K562 (cell line): Measurements from ENCODE around the gene CFAP92. TPM values are rescaled to one million over a fixed set of nuclear protein-coding genes. Genes with fewer than 3 reads are reported as not detected.

Experiments
- ATAC-seq: fragments of 200-7000 bp; cut with Tn5 transposase; 3 replicates; pipeline ENCODE4 v1.9.1; 2020; ENCODE audit warnings: moderate library complexity
- BruUV-seq: library from RNA; stranded (reverse); fragments of 400-500 nt; replicated peaks from 2 replicates; lab custom pipeline; 2021; lab: Mats Ljungman, UMichigan
- CTCF ChIA-PET: fragments of 300-600 bp; formaldehyde crosslinking; extraction: SDS; loops from one replicate; lab custom pipeline; 2021; ENCODE audit warnings: low intra/inter-chr PET ratio; lab: Yijun Ruan, JAX
- POLR2A ChIA-PET: fragments of 300-600, 350-650 bp; sonication (Branson Sonifier 250); formaldehyde crosslinking; extraction: SDS; loops from one replicate; lab custom pipeline; 2021; ENCODE audit warnings: antibody characterized with exemption, inconsistent platforms; lab: Yijun Ruan, JAX
- DNase-seq, 4 experiments: peaks; one replicate each; pipeline versions ENCODE4 v3.0.0 to v3.0.0-alpha.2; 2011 to 2018; ENCODE audit warnings: low spot score in 3 of 4, mixed read lengths in 3 of 4; ENCODE audit errors: extremely low read depth in 1 of 4
- FAIRE-seq: peaks from 2 replicates; lab custom pipeline; 2011; peaks lifted over from hg19 to GRCh38; lab: Jason Lieb, UNC
- H2AFZ ChIP-seq: 2 replicates; pipeline ENCODE4 v1.6.0; 2011; ENCODE audit warnings: low read depth, low read length, control low read depth, inconsistent platforms
- H3K27ac ChIP-seq: fragments of 200-600 bp; 3 replicates; pipeline ENCODE4 v1.8.0; 2011; ENCODE audit warnings: low read depth, mild to moderate bottlenecking, control low read depth, inconsistent platforms, low read length, moderate library complexity, mixed read lengths; ENCODE audit errors: extremely low read depth
- H3K27me3 ChIP-seq, 2 experiments: fragments of 300-600 bp in 1 of 2; 2 replicates in 1 of 2; 3 replicates in 1 of 2; pipeline versions ENCODE4 v1.6.0 to v1.8.0; 2011; ENCODE audit warnings: inconsistent platforms in 2 of 2, low read length in 2 of 2, mild to moderate bottlenecking in 1 of 2, mixed read lengths in 1 of 2, moderate library complexity in 1 of 2; ENCODE audit not compliant: control insufficient read depth in 2 of 2, insufficient read depth in 2 of 2
- H3K36me3 ChIP-seq: fragments of 300-600 bp; 3 replicates; pipeline ENCODE4 v1.8.0; 2011; ENCODE audit warnings: mild to moderate bottlenecking, low read length, inconsistent platforms; ENCODE audit not compliant: control insufficient read depth, insufficient read depth
- H3K4me1 ChIP-seq, 2 experiments: fragments of 200-600 bp in 1 of 2; replicated peaks in 1 of 2; 2 replicates in 1 of 2; 3 replicates in 1 of 2; pipeline versions ENCODE4 v1.5.1 to v1.8.0; 2011; ENCODE audit warnings: inconsistent platforms in 2 of 2, low read length in 2 of 2, mild to moderate bottlenecking in 1 of 2, mixed read lengths in 1 of 2, moderate library complexity in 1 of 2; ENCODE audit not compliant: control insufficient read depth in 2 of 2, insufficient read depth in 2 of 2
- H3K4me2 ChIP-seq: 2 replicates; pipeline ENCODE4 v1.6.1; 2011; ENCODE audit warnings: low read length, control low read depth, inconsistent platforms, mixed read lengths; ENCODE audit not compliant: insufficient read depth
- H3K4me3 ChIP-seq: fragments of 200-600 bp; sonication (generic), shearing (Covaris generic); 2 replicates; pipeline ENCODE4 v1.5.1; 2016; ENCODE audit warnings: control low read depth, inconsistent platforms
- H3K79me2 ChIP-seq: fragments of 200-600 bp; 3 replicates; pipeline ENCODE4 v1.8.0; 2011; ENCODE audit warnings: low read length, inconsistent platforms; ENCODE audit not compliant: control insufficient read depth, insufficient read depth
- H3K9ac ChIP-seq, 2 experiments: 2 replicates each; pipeline versions ENCODE4 v1.6.0 to v1.6.1; 2011; ENCODE audit warnings: low read depth in 2 of 2, low read length in 2 of 2, control low read depth in 1 of 2, inconsistent platforms in 1 of 2, mild to moderate bottlenecking in 1 of 2, mixed read lengths in 1 of 2; ENCODE audit not compliant: insufficient read depth in 1 of 2
- H3K9me1 ChIP-seq: one replicate; pipeline ENCODE4 v1.6.0; 2011; ENCODE audit warnings: inconsistent platforms, mild to moderate bottlenecking, low read length, moderate library complexity; ENCODE audit not compliant: control insufficient read depth, insufficient read depth
- H3K9me3 ChIP-seq: replicated peaks from 2 replicates; pipeline ENCODE4 v1.5.1; 2011; ENCODE audit warnings: low read depth, low read length, inconsistent platforms; ENCODE audit not compliant: control insufficient read depth, insufficient read depth
- H4K20me1 ChIP-seq: replicated peaks from 2 replicates; pipeline ENCODE4 v1.6.1; 2011; ENCODE audit warnings: low read length, inconsistent platforms, mixed read lengths; ENCODE audit not compliant: control insufficient read depth, insufficient read depth
- POLR2AphosphoS2 ChIP-seq: IDR thresholded peaks from 2 replicates; pipeline ENCODE4 v1.6.1; 2012; ENCODE audit warnings: low read length, improper control_type of control experiment
- POLR2G ChIP-seq: fragments of 200-400 bp; formaldehyde crosslinking; IDR thresholded peaks from 2 replicates; pipeline ENCODE4 v1.6.1; 2017; ENCODE audit warnings: low read depth, mild to moderate bottlenecking, antibody characterized with exemption, low read length, moderate library complexity
- ZNF668 ChIP-seq: fragments of 250-450 bp; sonication (Bioruptor Pico); IDR thresholded peaks from 2 replicates; pipeline ENCODE4 v1.8.0; 2022; ENCODE audit warnings: mild to moderate bottlenecking, inconsistent platforms
- ZNF696 ChIP-seq: fragments of 250-450 bp; sonication (Bioruptor Pico); conservative IDR thresholded peaks from 2 replicates; pipeline ENCODE4 v1.4.0; 2020; ENCODE audit warnings: mild to moderate bottlenecking, moderate library complexity
- WGBS: fragments of 100-300 bp; shearing (Covaris generic); methylation state at CpG from one replicate; pipeline ENCODE4 v1.1.6; 2016; ENCODE audit warnings: low coverage, mixed read lengths; ENCODE audit not compliant: insufficient coverage; ENCODE audit errors: missing lambda C conversion rate; 5-methylcytosine and 5-hydroxymethylcytosine counted together
- in situ Hi-C: fragments of 300-500 bp; cut with MboI; formaldehyde crosslinking; loops from 4 replicates; pipeline ENCODE4 v1.15.0; 2018; ENCODE audit warnings: inconsistent platforms, mixed read lengths
- intact Hi-C: fragments of 100-400 bp; cut with micrococcal nuclease; formaldehyde crosslinking; loops from 2 replicates; pipeline ENCODE4 v1.14.2; 2022
- polyA plus RNA-seq, 8 experiments: library from polyadenylated mRNA; depleted of rRNA in 4 of 8; stranded (reverse) in 5 of 8; unstranded in 3 of 8; fragments of >200 nt; fragmentation: Nextera tagmentation in 2 of 8; fragmentation: Illumina TruSeq in 1 of 8; extraction: Ambion mirVana in 2 of 8; extraction: Trizol in 1 of 8; gene quantifications; 2 replicates each; pipeline versions ENCODE4 v1.2.1 to v1.2.3, GENCODE V29; 2011 to 2014; ENCODE audit warnings: inconsistent platforms in 1 of 8, missing spikeins in 1 of 8
- total RNA-seq, 7 experiments: library from RNA; depleted of rRNA in 6 of 7; stranded (reverse); fragments of >200 nt in 6 of 7; fragmentation: Illumina TruSeq in 2 of 7; extraction: Trizol in 2 of 7; gene quantifications; 2 replicates each; pipeline versions ENCODE4 v1.2.1 to v1.2.3, GENCODE V29; 2011 to 2021; ENCODE audit warnings: low replicate concordance in 1 of 7

CFAP92 gene
- total and polyA plus RNA-seq, 9 of the 15 experiments (the other 6 are each of a cell fraction or from before 2014, with no cell fraction given): 0.06 to 0.62 (median 0.36) TPM

DNA sequence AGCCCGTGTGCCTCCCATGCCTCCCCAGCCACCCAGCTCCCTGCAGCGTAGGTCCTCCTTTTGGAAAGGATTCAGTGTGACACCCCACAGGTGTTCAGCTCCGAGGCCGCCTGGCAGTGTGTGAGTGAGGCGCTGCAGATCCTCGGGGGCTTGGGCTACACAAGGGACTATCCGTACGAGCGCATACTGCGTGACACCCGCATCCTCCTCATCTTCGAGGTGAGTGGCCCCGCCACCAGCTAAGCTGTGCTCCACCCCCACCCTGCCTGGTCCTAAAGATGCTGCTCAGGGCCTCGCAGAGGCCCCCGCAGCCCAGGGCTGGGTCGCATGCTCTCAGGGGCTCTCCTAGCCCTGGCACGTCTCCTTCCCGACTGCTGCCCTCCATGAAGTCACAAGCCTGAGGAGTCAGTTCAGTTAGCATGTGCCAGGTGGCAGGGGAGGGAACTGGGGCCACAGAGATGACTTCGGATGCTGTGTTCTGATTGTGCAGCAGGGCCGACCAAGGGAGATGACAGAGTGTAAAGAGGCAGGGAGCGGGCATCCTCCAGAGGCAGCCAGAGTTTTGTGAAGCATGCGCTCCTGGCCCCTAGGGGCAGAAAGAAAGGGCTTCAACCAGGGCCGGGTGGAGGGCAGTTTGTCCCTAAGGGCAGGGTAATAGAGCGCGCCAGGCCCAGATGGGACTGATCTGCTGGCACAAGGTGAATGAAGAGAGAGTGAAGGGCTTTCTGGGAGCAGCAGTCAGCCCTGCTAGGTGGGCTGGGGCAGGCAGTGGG is 87.7 kb downstream of the CFAP92 start (continued):
- TF ChIP-seq POLR2AphosphoS2 (no peak), ZNF696 (CRISPR knock-in tag) (no peak)

DNA sequence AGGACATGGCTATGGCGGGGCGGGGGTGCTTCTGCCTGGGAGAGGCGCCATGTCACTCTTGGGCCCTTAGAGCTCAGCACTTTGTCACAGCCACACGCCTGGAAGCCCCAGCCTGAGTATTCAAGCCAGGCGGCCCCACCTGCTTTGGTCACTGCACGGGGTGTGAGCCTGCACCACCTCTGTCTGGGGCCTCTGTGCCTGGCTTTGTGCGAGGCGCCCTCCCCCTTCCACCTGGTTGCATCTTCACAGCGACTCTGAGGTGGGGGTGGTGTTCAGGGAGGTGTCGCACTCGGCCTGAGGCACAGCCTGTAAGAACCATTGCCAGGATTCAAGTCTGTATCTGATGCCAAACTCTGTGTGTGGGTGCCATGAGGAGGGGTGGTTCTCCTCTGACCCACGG is 90.4 kb downstream of the CFAP92 start:
- FAIRE-seq: no peak
- WGBS: 100% methylated on average over 5 of the region's 12 CpGs
- no peaks in the 10 kb centered on the region for H3K4me1 ChIP-seq
- POLR2A ChIA-PET: interaction anchor here (0.6 kb wide), 1 partner anchor 751 kb away, joined by 3 read pairs; no protein-coding TSS in a partner anchor
- no peak for TF ChIP-seq ZNF668 (CRISPR knock-in tag)
- TF ChIP-seq POLR2G: 0 out of 2 replicates have a peak, but pooled peaks have one; percentile 21
- TF ChIP-seq, all 486 proteins: peak for 1
- Histone ChIP-seq H3K9me1 (no peaks in the 10 kb centered on the region), H2AFZ (no peak overlapping the region), H3K9ac (no peak overlapping the region), H3K4me3 (no peak overlapping the region), H3K4me2 (no peak overlapping the region), H3K27ac (no peak overlapping the region), H4K20me1 (no peaks in the 10 kb centered on the region), H3K27me3 (no peaks in the 10 kb centered on the region), H3K79me2 (no peaks in the 10 kb centered on the region), H3K9me3 (no peaks in the 10 kb centered on the region), H3K36me3 (peaks cover 92% of the 10 kb centered on the region; the same call in 2 of the 3 replicates)
- in situ Hi-C loops (no loop called here), intact Hi-C loops (no loop called here)
- DNase-seq (no peak), ATAC-seq (no peak)
- no TSS peak for BruUV-seq
- CTCF ChIA-PET: no interaction called here
